Endothelial cell of umbilical vein (primary cell): ENCODE data around the gene KCND2. TPM values are rescaled to one million over a fixed set of nuclear protein-coding genes. Genes with fewer than 3 reads are reported as not detected.

Experiments
- BruUV-seq: library from RNA; stranded (reverse); fragments of 400-500 nt; replicated peaks from 2 replicates; lab custom pipeline; 2021; lab: Mats Ljungman, UMichigan
- CTCF ChIA-PET: fragments of 300-600, 350-600 bp; sonication (Branson Sonifier 250); formaldehyde crosslinking; loops from one replicate; lab custom pipeline; 2021; ENCODE audit warnings: antibody characterized with exemption, inconsistent platforms; lab: Charles Lee
- POLR2A ChIA-PET: fragments of 300-600, 350-600 bp; sonication (Branson Sonifier 250); formaldehyde crosslinking; loops from one replicate; lab custom pipeline; 2021; ENCODE audit warnings: antibody characterized with exemption, inconsistent platforms; lab: Charles Lee
- DNase-seq: peaks from one replicate; pipeline ENCODE4 v3.0.0-alpha.2; 2011; ENCODE audit warnings: low read depth, low spot score
- FAIRE-seq: peaks from 2 replicates; lab custom pipeline; 2011; peaks lifted over from hg19 to GRCh38; lab: Jason Lieb, UNC
- H2AFZ ChIP-seq: 2 replicates; pipeline ENCODE4 v1.6.0; 2012; ENCODE audit warnings: low read depth, low read length, control low read depth, inconsistent platforms
- H3K27ac ChIP-seq: 2 replicates; pipeline ENCODE4 v1.5.1; 2011; ENCODE audit warnings: low read depth, mild to moderate bottlenecking, control low read depth, low read length, moderate library complexity; ENCODE audit not compliant: insufficient read depth
- H3K27me3 ChIP-seq, 2 experiments: 2 replicates each; pipeline versions ENCODE4 v1.6.0 to v1.6.1; 2011; ENCODE audit warnings: low read length in 2 of 2, mixed read lengths in 1 of 2; ENCODE audit not compliant: control insufficient read depth in 2 of 2, insufficient read depth in 2 of 2
- H3K36me3 ChIP-seq, 2 experiments: 2 replicates in 1 of 2; 3 replicates in 1 of 2; pipeline ENCODE4 v1.5.1; 2011; ENCODE audit warnings: low read length in 2 of 2, mild to moderate bottlenecking in 1 of 2, moderate library complexity in 1 of 2; ENCODE audit not compliant: control insufficient read depth in 2 of 2, insufficient read depth in 2 of 2; ENCODE audit errors: extremely low read depth in 1 of 2
- H3K4me1 ChIP-seq: 3 replicates; pipeline ENCODE4 v1.5.1; 2011; ENCODE audit warnings: mild to moderate bottlenecking, low read length; ENCODE audit not compliant: control insufficient read depth, insufficient read depth; ENCODE audit errors: extremely low read depth
- H3K4me2 ChIP-seq: 2 replicates; pipeline ENCODE4 v1.6.1; 2011; ENCODE audit warnings: low read length, control low read depth, mixed read lengths; ENCODE audit not compliant: insufficient read depth
- H3K4me3 ChIP-seq, 3 experiments: fragments of 200-600 bp in 1 of 3; sonication (generic), shearing (Covaris generic) in 1 of 3; replicated peaks in 1 of 3; 2 replicates each; pipeline ENCODE4 v1.5.1; 2011 to 2016; ENCODE audit warnings: control low read depth in 3 of 3, low read length in 3 of 3, mild to moderate bottlenecking in 2 of 3, inconsistent platforms in 1 of 3, low read depth in 1 of 3, moderate library complexity in 1 of 3; ENCODE audit not compliant: insufficient read depth in 1 of 3
- H3K79me2 ChIP-seq: 2 replicates; pipeline ENCODE4 v1.6.0; 2012; ENCODE audit warnings: low read length, inconsistent platforms; ENCODE audit not compliant: control insufficient read depth, insufficient read depth
- H3K9ac ChIP-seq: replicated peaks from 2 replicates; pipeline ENCODE3; 2011; ENCODE audit warnings: low read length, control low read depth; ENCODE audit not compliant: insufficient read depth; ENCODE audit errors: extremely low read depth
- H3K9me1 ChIP-seq: replicated peaks from 3 replicates; pipeline ENCODE4 v1.6.0; 2011; ENCODE audit warnings: mild to moderate bottlenecking, low read length; ENCODE audit not compliant: control insufficient read depth, insufficient read depth; ENCODE audit errors: extremely low read depth
- H3K9me3 ChIP-seq: replicated peaks from 2 replicates; pipeline ENCODE4 v1.5.1; 2012; ENCODE audit warnings: low read length, inconsistent platforms; ENCODE audit not compliant: control insufficient read depth, insufficient read depth
- H4K20me1 ChIP-seq: replicated peaks from 2 replicates; pipeline ENCODE3; 2011; ENCODE audit warnings: mild to moderate bottlenecking, low read length; ENCODE audit not compliant: control insufficient read depth, insufficient read depth; ENCODE audit errors: extremely low read depth
- EZH2 ChIP-seq: IDR thresholded peaks from 2 replicates; pipeline ENCODE4 v1.6.1; 2012; ENCODE audit warnings: borderline replicate concordance, low read depth, mild to moderate bottlenecking, moderate library complexity, low read length, inconsistent platforms; ENCODE audit not compliant: severe bottlenecking
- FOS ChIP-seq: IDR thresholded peaks from 2 replicates; pipeline ENCODE4 v1.6.1; 2011; ENCODE audit warnings: mild to moderate bottlenecking, low read length, moderate library complexity, borderline replicate concordance; ENCODE audit not compliant: insufficient read depth
- GATA2 ChIP-seq: IDR thresholded peaks from 2 replicates; pipeline ENCODE4 v1.7.0; 2011; ENCODE audit warnings: low read depth, mild to moderate bottlenecking, moderate library complexity, mixed read lengths, low read length; ENCODE audit not compliant: insufficient read length, insufficient read depth
- JUN ChIP-seq: IDR thresholded peaks from 2 replicates; pipeline ENCODE4 v1.6.1; 2011; ENCODE audit warnings: borderline replicate concordance, low read depth; ENCODE audit not compliant: insufficient read length, insufficient read depth
- MYC ChIP-seq: IDR thresholded peaks from one replicate; pipeline ENCODE4 v1.6.1; 2011; ENCODE audit warnings: mild to moderate bottlenecking, low read depth, low read length
- POLR2A ChIP-seq: IDR thresholded peaks from 2 replicates; pipeline ENCODE4 v1.6.1; 2012; ENCODE audit warnings: low read depth, mild to moderate bottlenecking, control low read depth, low read length
- POLR2AphosphoS5 ChIP-seq: IDR thresholded peaks from 2 replicates; pipeline ENCODE4 v1.6.1; 2012; ENCODE audit warnings: low read depth, mild to moderate bottlenecking, control low read depth, low read length, moderate library complexity; ENCODE audit not compliant: insufficient read depth
- dilution Hi-C: fragments of 300-500 bp; cut with MboI; formaldehyde crosslinking; loops from one replicate; pipeline ENCODE4 v1.15.0; 2019; ENCODE audit warnings: low sequenced_read_pairs; ENCODE audit not compliant: extremely low pct_ligation_motif_present
- intact Hi-C: fragments of 100-400 bp; cut with micrococcal nuclease; formaldehyde crosslinking; loops from one replicate; pipeline ENCODE4 v1.10.0; 2022
- polyA plus RNA-seq, 4 experiments: library from polyadenylated mRNA; depleted of rRNA in 3 of 4; stranded (reverse) in 3 of 4; unstranded in 1 of 4; fragments of >200 nt; gene quantifications; 2 replicates each; pipeline versions ENCODE4 v1.2.1 to v1.2.3, GENCODE V29; 2011 to 2012; ENCODE audit warnings: missing spikeins in 1 of 4
- total RNA-seq: library from RNA; stranded (reverse); gene quantifications from 2 replicates; pipeline ENCODE4 v1.2.3, GENCODE V29; 2021
- TF ChIP-seq, protein P1 (sequence below): IDR thresholded peaks from 2 replicates; pipeline ENCODE4 v1.6.1; 2011; ENCODE audit not compliant: insufficient read depth, insufficient read length
- TF ChIP-seq, protein P2 (sequence below), 2 donors: IDR thresholded peaks; 1 replicate in 1 of 2; 2 replicates in 1 of 2; pipeline ENCODE4 v1.5.1; 2011; ENCODE audit warnings: low read length in 2 of 2, mild to moderate bottlenecking in 2 of 2, moderate library complexity in 2 of 2, control low read depth in 1 of 2, inconsistent platforms in 1 of 2, low read depth in 1 of 2; ENCODE audit not compliant: insufficient read depth in 1 of 2; ENCODE audit errors: extremely low read depth in 1 of 2

KCND2 gene
- total and polyA plus RNA-seq, 2 donors (not counting 3 experiments of a cell fraction or from before 2014, with no cell fraction given): not detected

DNA sequence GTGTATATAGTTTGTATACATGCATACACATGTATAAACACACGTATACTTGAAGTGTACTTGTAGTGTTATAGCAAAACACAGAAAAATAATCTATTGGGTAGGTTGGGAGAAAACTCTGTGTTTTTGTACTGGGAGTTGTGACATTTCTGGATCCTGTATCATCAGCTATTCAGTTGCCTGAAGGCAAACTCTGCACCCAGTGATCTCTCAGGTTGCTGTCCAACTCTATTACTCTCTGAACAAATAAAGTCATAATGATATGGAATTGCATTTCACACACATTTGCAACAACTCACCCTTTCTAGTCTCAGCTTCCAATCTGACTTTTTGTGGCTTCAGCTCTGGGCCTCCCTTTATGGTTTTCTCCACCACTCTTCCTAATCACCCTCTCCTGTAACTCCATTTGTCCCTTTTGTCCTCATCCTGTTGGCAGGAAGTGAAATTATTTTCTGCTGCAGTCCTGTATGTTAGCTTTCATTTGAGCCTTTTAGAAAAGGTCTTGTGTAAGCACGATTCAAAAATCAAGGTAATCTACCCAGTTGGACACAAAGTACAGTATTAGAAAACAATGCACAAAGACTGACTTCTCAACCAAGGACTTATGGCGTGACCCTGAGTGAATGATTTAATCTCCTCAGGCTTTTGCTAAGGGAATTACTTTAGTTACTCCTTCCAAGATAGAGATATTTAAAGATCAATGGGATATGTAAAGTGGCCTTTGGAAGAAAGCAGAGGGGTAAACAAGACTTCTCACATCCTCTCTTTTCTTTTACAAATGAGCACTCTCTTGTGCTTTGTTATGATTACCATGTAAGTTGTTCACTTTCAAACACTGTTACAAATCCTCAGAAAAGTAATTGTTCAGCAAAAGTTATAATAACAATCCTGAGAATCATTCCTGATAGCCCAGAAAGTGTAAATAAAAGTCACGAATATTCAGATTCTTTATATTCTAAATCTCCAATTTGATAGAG lies 249.1 kb downstream of the KCND2 start:
- no peaks in the 10 kb centered on the region for H3K9me3 ChIP-seq
- H3K4me1 ChIP-seq: no peaks in the 10 kb centered on the region
- H3K4me2 ChIP-seq: no peak overlapping the region
- no peaks in the 10 kb centered on the region for H3K36me3 ChIP-seq
- H3K27me3 ChIP-seq: no peaks in the 10 kb centered on the region
- no peak for TF ChIP-seq POLR2A
- CTCF ChIA-PET: interaction anchor here (1.3 kb wide), 1 partner anchor 10 kb away, joined by 4 read pairs; no protein-coding TSS in a partner anchor
- DNase-seq (no peak), FAIRE-seq (no peak)
- H3K79me2 ChIP-seq: no peaks in the 10 kb centered on the region
- no peaks in the 10 kb centered on the region for H3K9me1 ChIP-seq
- no TSS peak for BruUV-seq
- H3K4me3 ChIP-seq: no peak overlapping the region
- no peak overlapping the region for H3K27ac ChIP-seq
- no peak overlapping the region for H3K9ac ChIP-seq
- no peaks in the 10 kb centered on the region for H4K20me1 ChIP-seq
- intact Hi-C loops: no loop called here
- dilution Hi-C loops: no loop called here
- no peak overlapping the region for H2AFZ ChIP-seq
- POLR2A ChIA-PET: no interaction called here

DNA sequence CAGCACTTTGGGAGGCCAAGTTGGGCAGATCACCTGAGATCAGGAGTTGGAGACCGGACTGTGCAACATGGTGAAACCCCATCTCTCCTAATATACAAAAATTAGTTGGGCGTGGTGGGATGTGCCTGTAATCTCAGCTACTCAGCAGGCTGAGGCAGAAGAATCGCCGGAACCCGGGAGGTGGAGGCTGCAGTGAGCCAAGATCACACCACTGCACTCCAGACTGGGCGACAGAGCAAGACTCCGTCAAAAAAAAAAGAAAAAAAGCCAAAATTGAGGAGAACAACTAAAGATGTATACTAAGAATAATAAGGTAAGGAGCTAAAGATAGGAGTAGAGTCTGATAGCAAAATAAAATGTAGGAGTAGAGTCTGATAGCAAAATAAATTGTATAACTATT lies 251.0 kb downstream of the KCND2 start:
- Histone ChIP-seq H3K27me3 (no peaks in the 10 kb centered on the region), H3K9ac (no peak overlapping the region), H3K9me1 (no peaks in the 10 kb centered on the region), H3K4me3 (no peak overlapping the region), H2AFZ (no peak overlapping the region), H3K79me2 (no peaks in the 10 kb centered on the region), H3K4me1 (no peaks in the 10 kb centered on the region), H3K27ac (no peak overlapping the region), H4K20me1 (no peaks in the 10 kb centered on the region), H3K36me3 (no peaks in the 10 kb centered on the region), H3K4me2 (no peak overlapping the region), H3K9me3 (no peaks in the 10 kb centered on the region)
- ChIA-PET CTCF (interaction anchor here (0.7 kb wide), 1 partner anchor 12 kb away, joined by 3 read pairs; no protein-coding TSS in a partner anchor), POLR2A (no interaction called here)
- no TSS peak for BruUV-seq
- intact Hi-C loops (no loop called here), dilution Hi-C loops (no loop called here)
- no peak for TF ChIP-seq MYC
- TF ChIP-seq FOS: no peak
- no peak for TF ChIP-seq POLR2A
- TF ChIP-seq, protein P1, sequence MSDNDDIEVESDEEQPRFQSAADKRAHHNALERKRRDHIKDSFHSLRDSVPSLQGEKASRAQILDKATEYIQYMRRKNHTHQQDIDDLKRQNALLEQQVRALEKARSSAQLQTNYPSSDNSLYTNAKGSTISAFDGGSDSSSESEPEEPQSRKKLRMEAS: no peak
- no peak for TF ChIP-seq POLR2AphosphoS5
- TF ChIP-seq, protein P2, sequence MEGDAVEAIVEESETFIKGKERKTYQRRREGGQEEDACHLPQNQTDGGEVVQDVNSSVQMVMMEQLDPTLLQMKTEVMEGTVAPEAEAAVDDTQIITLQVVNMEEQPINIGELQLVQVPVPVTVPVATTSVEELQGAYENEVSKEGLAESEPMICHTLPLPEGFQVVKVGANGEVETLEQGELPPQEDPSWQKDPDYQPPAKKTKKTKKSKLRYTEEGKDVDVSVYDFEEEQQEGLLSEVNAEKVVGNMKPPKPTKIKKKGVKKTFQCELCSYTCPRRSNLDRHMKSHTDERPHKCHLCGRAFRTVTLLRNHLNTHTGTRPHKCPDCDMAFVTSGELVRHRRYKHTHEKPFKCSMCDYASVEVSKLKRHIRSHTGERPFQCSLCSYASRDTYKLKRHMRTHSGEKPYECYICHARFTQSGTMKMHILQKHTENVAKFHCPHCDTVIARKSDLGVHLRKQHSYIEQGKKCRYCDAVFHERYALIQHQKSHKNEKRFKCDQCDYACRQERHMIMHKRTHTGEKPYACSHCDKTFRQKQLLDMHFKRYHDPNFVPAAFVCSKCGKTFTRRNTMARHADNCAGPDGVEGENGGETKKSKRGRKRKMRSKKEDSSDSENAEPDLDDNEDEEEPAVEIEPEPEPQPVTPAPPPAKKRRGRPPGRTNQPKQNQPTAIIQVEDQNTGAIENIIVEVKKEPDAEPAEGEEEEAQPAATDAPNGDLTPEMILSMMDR (IDR thresholded peaks at IDR 0.05; ENCODE audit: extremely low read depth in 1 of 2, insufficient read depth in 1 of 2, low read depth in 1 of 2, low read length in 2 of 2): no peak
- no peak for TF ChIP-seq EZH2
- TF ChIP-seq GATA2: no peak
- no peak for TF ChIP-seq JUN
- DNase-seq (no peak), FAIRE-seq (no peak)
